CD4-positive, alpha-beta T cell treated with Interferon gamma for 1 hour (primary cell): ENCODE data around the gene MKS1.

Source experiments
- DNase-seq: peaks from one replicate; pipeline ENCODE4 v3.0.0-alpha.2; 2020

Gene MKS1

DNA sequence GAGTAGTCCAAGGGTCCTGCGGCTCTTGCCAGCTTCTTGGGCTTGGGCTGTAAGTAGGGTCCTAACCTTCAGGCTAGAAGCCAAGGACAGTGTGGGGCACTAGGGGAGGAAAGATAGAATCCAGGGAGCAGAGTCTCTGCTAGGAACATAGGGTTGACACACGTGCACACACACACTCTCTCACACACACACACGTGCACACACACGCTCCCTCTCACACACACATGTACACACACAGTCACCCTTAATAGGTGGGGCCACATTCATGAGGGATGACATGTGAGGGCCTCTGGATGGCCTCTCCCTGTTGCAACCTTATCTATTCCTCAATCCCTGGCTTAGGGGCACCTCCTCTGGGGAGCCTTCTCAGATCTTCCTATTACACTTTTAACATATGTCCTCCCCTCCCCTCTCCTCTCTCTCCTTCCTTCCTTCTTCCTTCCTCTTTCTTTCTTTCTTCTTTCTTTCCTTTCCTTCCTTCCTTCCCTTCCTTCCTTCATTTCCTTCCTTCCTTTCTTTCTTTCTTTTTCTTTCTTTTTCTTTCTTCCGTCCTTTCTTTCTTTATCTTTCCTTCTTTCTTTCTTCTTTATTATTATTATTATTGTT lies 23.4 kb downstream of the MKS1 start:
- no peak for DNase-seq

- DNase-seq: no peak
Measured at GRCh38 chr17:58193641-58194255, 25.3 kb downstream of the MKS1 start.

DNA sequence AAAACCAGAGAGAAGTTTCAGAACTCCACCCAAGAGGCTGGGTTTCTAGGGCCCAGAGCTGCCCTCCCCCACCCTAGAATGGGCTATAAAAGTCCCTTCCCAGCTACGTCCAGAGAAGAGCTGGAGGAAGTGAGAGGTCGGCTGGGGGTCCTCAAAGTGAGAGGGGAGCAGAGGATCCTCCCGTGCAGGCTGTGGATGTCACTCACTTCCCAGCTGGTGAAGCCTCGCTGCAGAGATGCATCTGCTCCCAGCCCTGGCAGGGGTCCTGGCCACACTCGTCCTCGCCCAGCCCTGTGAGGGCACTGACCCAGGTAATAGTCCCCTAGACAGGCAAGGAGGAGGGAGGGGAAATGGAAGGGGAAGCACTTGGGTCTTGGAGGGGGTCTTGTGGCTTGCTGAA lies 26.4 kb downstream of the MKS1 start, which contains the start of gene EPX:
Gene EPX, plus strand, starts transcription at position 115 of the 400 bp plus-strand sequence. Its CDS starts 121 bp downstream, at position 236.
- no peak for DNase-seq

GRCh38 chr17:58191241-58191896 lies 27.7 kb downstream of the MKS1 start:
- DNase-seq: no peak

DNA sequence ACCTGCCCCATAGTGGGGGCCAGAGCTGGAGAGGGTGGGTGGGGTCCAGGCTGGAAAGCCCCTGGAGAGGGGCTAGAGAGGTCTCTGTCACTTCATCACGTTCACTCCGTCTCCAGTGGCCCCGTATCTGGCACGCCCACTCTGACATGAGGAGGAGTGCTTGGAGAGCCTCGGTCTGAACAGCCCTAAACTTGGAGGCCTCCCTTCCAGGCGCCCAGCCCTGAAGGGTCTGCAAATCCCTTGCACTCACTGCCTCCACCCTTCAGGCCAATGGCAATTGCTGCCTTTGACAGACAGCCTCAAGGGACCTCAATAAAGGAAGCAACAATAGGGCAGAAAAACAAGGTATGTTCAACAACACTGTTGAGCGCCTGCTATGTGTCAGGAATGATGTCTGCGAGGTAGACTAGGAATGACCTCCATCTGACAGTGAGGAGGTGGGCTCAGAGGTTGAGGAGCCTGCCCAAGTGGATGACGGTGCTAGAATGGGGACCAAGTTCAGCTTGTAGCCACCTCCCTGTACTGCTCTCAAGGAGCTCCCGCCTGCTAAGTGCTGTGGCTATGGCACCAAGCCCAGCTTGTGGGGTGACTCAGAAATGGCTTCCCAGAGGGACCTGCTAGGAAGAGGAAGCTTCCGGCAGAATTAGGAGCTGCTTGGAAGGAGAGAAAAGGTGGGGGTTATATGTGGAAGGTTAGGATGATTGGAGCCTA lies 29.5 kb downstream of the MKS1 start:
- no peak for DNase-seq

GRCh38 chr17:58187675-58188074 lies 31.4 kb downstream of the MKS1 start:
- DNase-seq: no peak

- no peak for DNase-seq
Measured at GRCh38 chr17:58187063-58187462, 32.0 kb downstream of the MKS1 start.

DNA sequence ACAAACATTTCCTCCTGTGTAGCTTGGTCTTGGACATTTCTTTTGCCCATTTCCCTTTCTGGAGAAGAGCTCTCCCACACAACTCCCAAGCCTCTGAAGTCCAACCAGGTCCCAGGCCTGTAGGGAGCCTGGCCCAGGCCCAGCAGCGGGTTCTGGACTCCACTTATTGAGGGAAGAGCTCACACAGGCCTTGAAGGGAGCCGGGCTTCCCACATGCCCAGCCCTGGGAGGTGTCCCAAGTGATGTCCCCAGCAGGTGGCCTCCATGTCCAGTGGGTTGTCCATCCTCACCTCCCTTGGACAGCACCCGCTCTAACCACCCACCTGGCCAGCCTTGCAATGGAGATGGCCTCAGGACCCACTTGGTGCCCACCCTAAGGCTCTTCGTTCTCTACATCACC lies 32.5 kb downstream of the MKS1 start:
- no peak for DNase-seq

- DNase-seq: no peak
Measured at GRCh38 chr17:58184986-58185761, 33.9 kb downstream of the MKS1 start.

GRCh38 chr17:58184308-58184985 lies 34.6 kb downstream of the MKS1 start:
- DNase-seq: no peak

- no peak for DNase-seq
Measured at GRCh38 chr17:58183514-58183913, 35.5 kb downstream of the MKS1 start.

DNA sequence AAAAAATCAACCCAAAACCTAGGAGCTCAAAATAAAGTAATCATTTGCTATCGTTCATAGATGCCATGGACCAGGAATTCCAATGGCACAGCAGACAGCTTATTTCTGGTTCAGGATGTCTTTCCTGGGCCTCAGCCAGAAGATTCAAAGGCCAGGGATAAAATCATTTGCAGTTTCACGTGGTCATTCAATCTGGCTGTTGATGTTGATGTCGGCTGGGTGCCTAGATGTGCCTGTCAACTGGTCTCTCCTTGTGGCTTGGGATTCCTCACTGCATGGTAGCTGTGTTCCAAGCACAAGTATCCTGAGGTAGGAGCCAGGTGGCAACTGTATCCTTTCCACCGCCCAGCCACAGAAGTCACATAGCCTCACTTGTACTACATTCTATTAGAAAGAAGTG lies 37.3 kb downstream of the MKS1 start:
- DNase-seq: no peak

DNA sequence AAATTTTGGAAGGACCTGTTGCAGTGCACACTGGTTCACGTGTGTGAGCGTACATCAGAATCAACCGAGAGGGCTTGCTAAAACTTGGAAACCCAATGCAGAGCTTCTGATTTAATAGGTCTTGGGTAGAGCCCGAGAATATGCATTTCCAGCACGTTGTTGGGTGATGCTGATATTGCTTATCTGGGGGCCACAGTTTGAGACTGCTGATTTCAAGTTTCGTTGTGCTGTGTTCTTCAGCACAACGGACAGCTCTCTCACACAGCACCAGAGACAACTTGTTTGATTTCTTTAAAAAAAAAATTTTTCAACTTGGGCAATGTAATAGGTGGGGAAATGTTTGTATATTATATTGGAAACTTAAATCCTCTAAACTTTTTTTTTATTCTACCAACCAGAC lies 42.9 kb downstream of the MKS1 start:
- DNase-seq: no peak

DNA sequence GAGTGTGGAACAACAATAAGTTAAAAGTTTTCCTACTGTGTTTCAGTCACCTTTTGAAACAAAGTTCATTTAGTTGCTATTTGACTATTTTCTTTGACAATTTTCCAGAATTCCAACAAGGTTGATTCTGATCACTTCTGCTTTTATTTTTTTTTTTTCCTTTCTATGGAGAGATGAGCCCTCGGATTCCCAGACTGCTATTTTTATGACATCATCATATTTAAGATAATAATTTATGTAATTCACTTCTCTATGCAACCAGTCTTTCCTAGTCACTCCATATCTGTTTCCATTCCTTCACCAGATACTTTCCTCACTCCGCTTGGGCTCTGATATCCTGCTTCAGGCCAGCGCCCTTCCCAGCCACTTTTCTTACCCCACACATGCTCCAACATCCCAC lies 44.2 kb downstream of the MKS1 start:
- no peak for DNase-seq

DNA sequence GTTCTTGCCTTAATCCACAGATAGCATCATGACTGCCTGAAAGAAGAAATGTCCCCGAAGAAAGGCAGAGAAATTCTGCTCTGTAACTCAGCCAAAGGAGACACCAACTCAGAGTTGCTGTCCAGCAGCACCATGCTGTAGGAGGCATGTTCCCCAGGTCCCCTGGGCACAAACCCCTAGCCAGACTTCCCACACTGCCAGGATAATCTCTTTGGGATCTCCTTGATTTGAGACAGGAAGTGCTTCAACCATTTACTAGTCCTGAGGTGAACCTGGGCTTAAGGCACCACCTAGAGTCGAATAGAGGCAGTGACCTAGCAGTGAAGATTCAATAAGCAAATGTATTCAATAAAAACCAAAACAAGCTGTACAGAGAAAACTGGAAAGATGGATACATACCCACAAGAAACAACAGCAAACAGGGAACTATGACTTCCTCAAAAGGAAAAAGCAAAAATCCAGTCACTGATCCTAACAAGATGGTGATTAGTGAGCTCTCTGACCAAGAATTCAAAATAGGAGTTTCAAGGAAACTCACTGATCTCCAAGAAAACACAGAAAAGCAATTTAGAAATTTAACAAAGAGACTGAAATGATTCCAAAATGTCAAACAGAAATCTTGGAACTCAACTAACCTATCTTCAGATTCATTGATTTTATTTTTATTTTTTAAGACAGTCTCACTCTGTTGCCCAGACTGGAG lies 46.5 kb downstream of the MKS1 start:
- DNase-seq: peak; percentile 29

- DNase-seq: no peak
Measured at GRCh38 chr17:58170622-58171021, 48.4 kb downstream of the MKS1 start.

GRCh38 chr17:58166682-58167081 lies 52.4 kb downstream of the MKS1 start, which contains the start of gene OR4D2:
Gene OR4D2, plus strand, starts transcription at chr17:58166982. Its CDS starts 2,674 bp downstream, at chr17:58169656.
- DNase-seq: no peak

- DNase-seq: no peak
Measured at GRCh38 chr17:58165981-58166380, 53.1 kb downstream of the MKS1 start.

DNA sequence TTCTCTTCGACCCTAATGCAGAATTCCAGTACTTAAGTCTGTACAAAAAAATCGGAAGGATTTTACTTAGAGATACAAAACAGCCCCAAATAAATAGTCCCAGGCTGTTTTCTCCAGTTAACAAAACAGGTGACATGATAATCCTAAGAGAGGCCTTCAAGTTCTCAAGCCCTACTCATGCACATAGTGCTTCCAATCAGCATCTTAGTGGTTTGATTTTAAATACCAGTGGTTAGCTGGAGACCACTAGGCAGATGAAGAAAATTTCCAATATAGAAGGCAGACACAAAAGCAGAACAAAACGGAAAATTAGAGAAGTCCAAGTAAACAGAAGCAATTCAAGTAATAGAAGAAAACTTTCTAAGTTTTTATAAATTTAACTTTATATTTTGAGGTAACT lies 57.5 kb downstream of the MKS1 start:
- no peak for DNase-seq

- no peak for DNase-seq
Measured at GRCh38 chr17:58158181-58158580, 60.9 kb downstream of the MKS1 start.
